Measurements from ENCODE around the gene RFPL3. TPM values are rescaled to one million over a fixed set of nuclear protein-coding genes. Genes with fewer than 3 reads are reported as not detected.

Gene RFPL3
- polyA plus RNA-seq, 3 donors, result not detected

- Histone ChIP-seq H3K79me2 (ENCODE audit: insufficient read depth, low read length) (no peaks in the 10 kb centered on the region), H3K27me3 (ENCODE audit: control insufficient read depth in 2 of 2, insufficient read depth in 2 of 2, low read length in 2 of 2) (no peaks in the 10 kb centered on the region), H3K9me3 (replicated peaks in 1 of 2; ENCODE audit: control insufficient read depth in 1 of 2, insufficient read depth in 1 of 2, low read length in 2 of 2) (peaks cover 0 to 15% of the 10 kb centered on the region in 2 donors), H3K4me1 (ENCODE audit: control insufficient read depth in 1 of 2, insufficient read depth in 2 of 2, low read length in 2 of 2) (no peaks in the 10 kb centered on the region), H3K4me3 (replicated peaks in 1 of 3; ENCODE audit: low read depth in 2 of 3, low read length in 3 of 3) (no peak overlapping the region), H4K20me1 (ENCODE audit: insufficient read depth, low read length) (no peaks in the 10 kb centered on the region), H3K9ac (ENCODE audit: insufficient read depth, low read length, poor library complexity, severe bottlenecking) (no peak overlapping the region), H3K4me2 (replicated peaks; ENCODE audit: extremely low read depth, low read length, poor library complexity, severe bottlenecking) (no peak overlapping the region), H3K27ac (ENCODE audit: low read depth in 1 of 2, low read length in 2 of 2) (no peak overlapping the region), H3K36me3 (replicated peaks in 1 of 2; ENCODE audit: control insufficient read depth in 1 of 2, insufficient read depth in 2 of 2, low read length in 2 of 2) (no peaks in the 10 kb centered on the region), H2AFZ (ENCODE audit: insufficient read depth, low read depth, low read length, poor library complexity, severe bottlenecking) (no peak overlapping the region)
- Mint-ChIP-seq H3K36me3 (no peaks in the 10 kb centered on the region), H3K27ac (no peak overlapping the region), H3K9me3 (peaks cover 4 to 18% (median 11%) of the 10 kb centered on the region in 7 donors), H3K4me1 (no peaks in the 10 kb centered on the region), H3K4me3 (no peak overlapping the region), H3K27me3 (ENCODE audit: low read depth in 3 of 3) (peaks cover 2 to 7% (median 5%) of the 10 kb centered on the region in 3 donors)
- TF ChIP-seq, protein P1, sequence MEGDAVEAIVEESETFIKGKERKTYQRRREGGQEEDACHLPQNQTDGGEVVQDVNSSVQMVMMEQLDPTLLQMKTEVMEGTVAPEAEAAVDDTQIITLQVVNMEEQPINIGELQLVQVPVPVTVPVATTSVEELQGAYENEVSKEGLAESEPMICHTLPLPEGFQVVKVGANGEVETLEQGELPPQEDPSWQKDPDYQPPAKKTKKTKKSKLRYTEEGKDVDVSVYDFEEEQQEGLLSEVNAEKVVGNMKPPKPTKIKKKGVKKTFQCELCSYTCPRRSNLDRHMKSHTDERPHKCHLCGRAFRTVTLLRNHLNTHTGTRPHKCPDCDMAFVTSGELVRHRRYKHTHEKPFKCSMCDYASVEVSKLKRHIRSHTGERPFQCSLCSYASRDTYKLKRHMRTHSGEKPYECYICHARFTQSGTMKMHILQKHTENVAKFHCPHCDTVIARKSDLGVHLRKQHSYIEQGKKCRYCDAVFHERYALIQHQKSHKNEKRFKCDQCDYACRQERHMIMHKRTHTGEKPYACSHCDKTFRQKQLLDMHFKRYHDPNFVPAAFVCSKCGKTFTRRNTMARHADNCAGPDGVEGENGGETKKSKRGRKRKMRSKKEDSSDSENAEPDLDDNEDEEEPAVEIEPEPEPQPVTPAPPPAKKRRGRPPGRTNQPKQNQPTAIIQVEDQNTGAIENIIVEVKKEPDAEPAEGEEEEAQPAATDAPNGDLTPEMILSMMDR (IDR thresholded peaks at IDR 0.05), result no peak
- intact Hi-C loops (cut with micrococcal nuclease), result no loop called here
- DNase-seq, result no peak
- WGBS (ENCODE audit: insufficient coverage), result 99% methylated on average over 16 of the region's 19 CpGs
Observed at GRCh38 chr22:32353840-32354239, 3.8 kb upstream of the RFPL3 start.

- peaks cover 4 to 18% (median 11%) of the 10 kb centered on the region in 7 donors for H3K9me3 Mint-ChIP-seq
- H3K4me2 ChIP-seq (replicated peaks; ENCODE audit: extremely low read depth, low read length, poor library complexity, severe bottlenecking), result no peak overlapping the region
- H3K27ac Mint-ChIP-seq, result no peak overlapping the region
- H3K4me3 ChIP-seq (replicated peaks in 1 of 3; ENCODE audit: low read depth in 2 of 3, low read length in 3 of 3), result no peak overlapping the region
- TF ChIP-seq, protein P1 (IDR thresholded peaks at IDR 0.05), result no peak
- DNase-seq, result no peak
- no peaks in the 10 kb centered on the region for H3K4me1 ChIP-seq (ENCODE audit: control insufficient read depth in 1 of 2, insufficient read depth in 2 of 2, low read length in 2 of 2)
- H3K79me2 ChIP-seq (ENCODE audit: insufficient read depth, low read length), result no peaks in the 10 kb centered on the region
- H4K20me1 ChIP-seq (ENCODE audit: insufficient read depth, low read length), result no peaks in the 10 kb centered on the region
- no peaks in the 10 kb centered on the region for H3K27me3 ChIP-seq (ENCODE audit: control insufficient read depth in 2 of 2, insufficient read depth in 2 of 2, low read length in 2 of 2)
- 95% methylated on average over 26 of the region's 30 CpGs for WGBS (ENCODE audit: insufficient coverage)
- no peaks in the 10 kb centered on the region for H3K36me3 ChIP-seq (replicated peaks in 1 of 2; ENCODE audit: control insufficient read depth in 1 of 2, insufficient read depth in 2 of 2, low read length in 2 of 2)
- no peaks in the 10 kb centered on the region for H3K4me1 Mint-ChIP-seq
- peaks cover 0 to 6% (median 2%) of the 10 kb centered on the region in 3 donors for H3K27me3 Mint-ChIP-seq (ENCODE audit: low read depth in 3 of 3)
- H3K9me3 ChIP-seq (replicated peaks in 1 of 2; ENCODE audit: control insufficient read depth in 1 of 2, insufficient read depth in 1 of 2, low read length in 2 of 2), result peaks cover 0 to 15% of the 10 kb centered on the region in 2 donors
- intact Hi-C loops (cut with micrococcal nuclease), result no loop called here
- H3K27ac ChIP-seq (ENCODE audit: low read depth in 1 of 2, low read length in 2 of 2), result no peak overlapping the region
- H3K4me3 Mint-ChIP-seq, result no peak overlapping the region
- no peak overlapping the region for H3K9ac ChIP-seq (ENCODE audit: insufficient read depth, low read length, poor library complexity, severe bottlenecking)
- H2AFZ ChIP-seq (ENCODE audit: insufficient read depth, low read depth, low read length, poor library complexity, severe bottlenecking), result no peak overlapping the region
- no peaks in the 10 kb centered on the region for H3K36me3 Mint-ChIP-seq
Observed at GRCh38 chr22:32354360-32355351, 3.0 kb upstream of the RFPL3 start.
